Activated T-cell treated with anti-CD3 and anti-CD28 coated beads for 1 hour (primary cell): ENCODE data around the gene SPATA2.

ENCODE experiments used
- DNase-seq: peaks from one replicate; pipeline ENCODE4 v3.0.0-alpha.2; 2020; ENCODE audit warnings: low read depth

Gene SPATA2

GRCh38 chr20:49935746-49936152 is 20.4 kb upstream of the SPATA2 start:
- no peak for DNase-seq

GRCh38 chr20:49929142-49929494 is 13.8 kb upstream of the SPATA2 start:
- no peak for DNase-seq

- DNase-seq, result peak; percentile 80
Measured at GRCh38 chr20:49928411-49929141, 13.2 kb upstream of the SPATA2 start.

- DNase-seq, result no peak
Measured at GRCh38 chr20:49925901-49926454, 10.6 kb upstream of the SPATA2 start.

- DNase-seq, result no peak
Measured at GRCh38 chr20:49924247-49924646, 8.9 kb upstream of the SPATA2 start.

GRCh38 chr20:49919461-49919860 is 4.1 kb upstream of the SPATA2 start:
- DNase-seq, result no peak

GRCh38 chr20:49919009-49919408 is 3.7 kb upstream of the SPATA2 start:
- no peak for DNase-seq

- no peak for DNase-seq
Measured at GRCh38 chr20:49918446-49918845, 3.1 kb upstream of the SPATA2 start.

- no peak for DNase-seq
Measured at GRCh38 chr20:49916146-49917002, 1.0 kb upstream of the SPATA2 start.

GRCh38 chr20:49915118-49915379 is 280 bp downstream of the SPATA2 start:
- DNase-seq, result no peak

- DNase-seq, result no peak
Measured at GRCh38 chr20:49914310-49915117, 815 bp downstream of the SPATA2 start.

- DNase-seq, result no peak
Measured at GRCh38 chr20:49913399-49914047, 1.8 kb downstream of the SPATA2 start.

GRCh38 chr20:49910340-49910706 is 5.0 kb downstream of the SPATA2 start:
- DNase-seq, result no peak

GRCh38 chr20:49909499-49910339 is 5.6 kb downstream of the SPATA2 start:
- DNase-seq, result no peak

- no peak for DNase-seq
Measured at GRCh38 chr20:49908258-49908565, 7.1 kb downstream of the SPATA2 start.

GRCh38 chr20:49907405-49908257 is 7.7 kb downstream of the SPATA2 start:
- DNase-seq, result no peak

- no peak for DNase-seq
Measured at GRCh38 chr20:49906615-49907154, 8.6 kb downstream of the SPATA2 start.

GRCh38 chr20:49906101-49906604 is 9.2 kb downstream of the SPATA2 start:
- no peak for DNase-seq

- DNase-seq, result no peak
Measured at GRCh38 chr20:49905415-49906091, 9.8 kb downstream of the SPATA2 start.
